Measurements from ENCODE around the gene CARMIL1. TPM values are rescaled to one million over a fixed set of nuclear protein-coding genes. Genes with fewer than 3 reads are reported as not detected.

CARMIL1 gene
- total RNA-seq, 4 donors from 2014 or later = 13.6 to 33.2 (median 22.2) TPM

- Histone ChIP-seq H3K4me3 (no peak overlapping the region), H3K27ac (no peak overlapping the region), H3K27me3 (no peaks in the 10 kb centered on the region), H3K4me1 (peaks cover 11% of the 10 kb centered on the region), H3K36me3 (no peaks in the 10 kb centered on the region), H3K9me3 (no peaks in the 10 kb centered on the region)
- DNase-seq (ENCODE audit: low spot score in 2 of 2) = no peak
- TF ChIP-seq EP300 (IDR thresholded peaks at IDR 0.05) (no peak), POLR2AphosphoS5 (IDR thresholded peaks at IDR 0.05) (no peak), POLR2A (IDR thresholded peaks at IDR 0.05) (no peak), CTCF (IDR thresholded peaks at IDR 0.05) (no peak)
- WGBS = 85% methylated on average over 4 of the region's 4 CpGs
These were observed 28.8 kb downstream of the CARMIL1 start for GRCh38 chr6:25307805-25308494.

GRCh38 chr6:25309886-25310285 is 30.7 kb downstream of the CARMIL1 start:
- WGBS = 64% methylated on average over 7 of the region's 8 CpGs
- Histone ChIP-seq H3K36me3 (no peaks in the 10 kb centered on the region), H3K4me3 (no peak overlapping the region), H3K4me1 (peaks cover 20% of the 10 kb centered on the region), H3K27me3 (no peaks in the 10 kb centered on the region), H3K9me3 (no peaks in the 10 kb centered on the region), H3K27ac (no peak overlapping the region)
- TF ChIP-seq POLR2A (IDR thresholded peaks at IDR 0.05) = no peak
- TF ChIP-seq EP300 (IDR thresholded peaks at IDR 0.05) = no peak
- TF ChIP-seq POLR2AphosphoS5 (IDR thresholded peaks at IDR 0.05) = no peak
- TF ChIP-seq CTCF (IDR thresholded peaks at IDR 0.05) = no peak
- no peak for DNase-seq (ENCODE audit: low spot score in 2 of 2)

DNA sequence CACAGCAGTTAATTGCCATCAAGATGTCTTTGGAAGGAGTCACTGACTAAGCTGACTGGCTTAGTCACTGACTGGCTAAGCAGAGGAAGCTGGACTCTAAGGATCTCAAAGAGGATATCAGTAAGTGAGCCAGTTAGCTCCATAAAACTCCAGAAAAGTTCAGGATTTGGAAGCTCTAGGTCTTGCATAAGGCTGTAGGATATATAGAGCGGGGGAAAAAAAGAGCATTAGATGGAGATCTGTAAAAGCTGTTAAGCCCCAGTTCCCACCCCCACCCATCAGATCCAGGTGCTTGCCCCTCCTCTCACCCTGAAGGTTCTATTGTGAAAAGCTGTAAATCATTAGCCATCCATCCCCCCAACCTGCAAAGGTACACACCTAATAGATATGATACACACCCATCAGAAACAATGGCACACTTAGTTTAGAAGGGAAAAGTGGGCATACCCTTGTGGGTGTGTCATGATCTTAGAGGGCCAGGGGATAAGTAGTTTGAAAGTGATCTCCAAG is 32.2 kb downstream of the CARMIL1 start:
- H3K27me3 ChIP-seq = no peaks in the 10 kb centered on the region
- WGBS = 94% methylated on average over 1 of the region's 1 CpG
- no peaks in the 10 kb centered on the region for H3K9me3 ChIP-seq

GRCh38 chr6:25312034-25312620 is 33.0 kb downstream of the CARMIL1 start:
- no peak for TF ChIP-seq EP300 (IDR thresholded peaks at IDR 0.05)
- no peak for TF ChIP-seq POLR2AphosphoS5 (IDR thresholded peaks at IDR 0.05)
- TF ChIP-seq POLR2A (IDR thresholded peaks at IDR 0.05) = no peak
- no peak for TF ChIP-seq CTCF (IDR thresholded peaks at IDR 0.05)
- H3K36me3 ChIP-seq = no peaks in the 10 kb centered on the region
- peaks cover 26% of the 10 kb centered on the region for H3K4me1 ChIP-seq
- peak overlapping the region; percentile 17 for H3K27ac ChIP-seq
- WGBS = 14% methylated on average over 2 of the region's 2 CpGs
- no peaks in the 10 kb centered on the region for H3K27me3 ChIP-seq
- no peak for DNase-seq (ENCODE audit: low spot score in 2 of 2)
- no peak overlapping the region for H3K4me3 ChIP-seq
- no peaks in the 10 kb centered on the region for H3K9me3 ChIP-seq

More for the DNA sequence above, 32.2 kb downstream of the CARMIL1 start:
- no peaks in the 10 kb centered on the region for H3K36me3 ChIP-seq
- H3K4me1 ChIP-seq = peaks cover 26% of the 10 kb centered on the region
- TF ChIP-seq POLR2AphosphoS5 (IDR thresholded peaks at IDR 0.05) (no peak), EP300 (IDR thresholded peaks at IDR 0.05) (no peak), CTCF (IDR thresholded peaks at IDR 0.05) (no peak), POLR2A (IDR thresholded peaks at IDR 0.05) (no peak)
- DNase-seq (ENCODE audit: low spot score in 2 of 2) = no peak
- H3K27ac ChIP-seq = no peak overlapping the region
- H3K4me3 ChIP-seq = no peak overlapping the region

DNA sequence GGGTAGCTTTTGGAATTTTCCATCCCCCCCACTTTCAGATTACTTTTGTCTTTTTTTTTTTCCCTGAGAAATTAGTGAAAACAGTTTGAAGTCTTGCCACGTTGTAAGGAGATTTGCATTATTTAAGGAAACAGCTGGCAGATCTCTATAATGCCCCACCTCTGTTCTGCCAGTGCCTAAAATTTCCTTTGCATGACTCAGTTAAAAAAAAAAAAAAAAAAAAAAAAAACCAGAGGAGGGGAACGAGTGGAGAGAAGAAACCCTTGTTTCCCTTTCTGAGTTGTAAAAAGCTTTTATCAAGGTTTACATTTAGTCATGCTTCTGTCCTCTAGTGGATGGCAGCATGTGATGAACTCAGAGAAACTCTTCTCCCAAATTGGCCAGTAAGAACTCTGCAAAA is 33.5 kb downstream of the CARMIL1 start:
- Histone ChIP-seq H3K27ac (peak overlapping the region; percentile 17), H3K4me1 (peaks cover 26% of the 10 kb centered on the region), H3K27me3 (no peaks in the 10 kb centered on the region), H3K9me3 (no peaks in the 10 kb centered on the region), H3K36me3 (no peaks in the 10 kb centered on the region), H3K4me3 (no peak overlapping the region)
- TF ChIP-seq EP300 (IDR thresholded peaks at IDR 0.05) = no peak
- TF ChIP-seq POLR2AphosphoS5 (IDR thresholded peaks at IDR 0.05) = no peak
- TF ChIP-seq CTCF (IDR thresholded peaks at IDR 0.05) = no peak
- TF ChIP-seq POLR2A (IDR thresholded peaks at IDR 0.05) = no peak
- WGBS = 3% methylated on average over 2 of the region's 2 CpGs
- no peak for DNase-seq (ENCODE audit: low spot score in 2 of 2)

Measured in suprapubic skin (tissue), 4 donors.